Ovary (tissue), 9 donors: ENCODE data around the gene CNR1. TPM values are rescaled to one million over a fixed set of nuclear protein-coding genes. Genes with fewer than 3 reads are reported as not detected.

ENCODE experiments used
- DNase-seq, 5 donors: peaks; one replicate each; pipeline ENCODE4 v3.0.0-alpha.2; 2019 to 2020
- H3K27ac ChIP-seq, 2 donors: fragments of 200-600 bp; one replicate each; pipeline versions ENCODE4 v1.5.1 to v1.8.0; 2019 to 2022
- H3K27me3 ChIP-seq: fragments of 200-600 bp; one replicate; pipeline ENCODE4 v1.8.0; 2022
- H3K36me3 ChIP-seq: fragments of 200-600 bp; sonication (generic); one replicate; pipeline ENCODE4 v1.5.1; 2019
- H3K4me1 ChIP-seq: one replicate; pipeline ENCODE4 v1.8.1; 2013; ENCODE audit warnings: mild to moderate bottlenecking, moderate library complexity; ENCODE audit not compliant: insufficient read depth
- H3K4me3 ChIP-seq: fragments of 200-600 bp; sonication (generic); one replicate; pipeline ENCODE4 v1.5.1; 2017
- H3K9me3 ChIP-seq, 2 donors: fragments of 200-600 bp in 1 of 2; sonication (generic) in 1 of 2; one replicate each; pipeline versions ENCODE4 v1.5.1 to v1.8.1; 2013 to 2019; ENCODE audit warnings: mild to moderate bottlenecking in 1 of 2, moderate library complexity in 1 of 2
- CTCF ChIP-seq, 3 donors: fragments of 450-650 bp in 2 of 3; fragments of 200-600 bp in 1 of 3; IDR thresholded peaks; one replicate each; pipeline versions ENCODE4 v1.5.1 to v1.8.0; 2016 to 2022; ENCODE audit warnings: antibody characterized with exemption in 3 of 3, mild to moderate bottlenecking in 1 of 3
- EP300 ChIP-seq: sonication (generic); formaldehyde crosslinking; IDR thresholded peaks from one replicate; pipeline ENCODE4 v1.6.1; 2017; ENCODE audit warnings: antibody characterized with exemption
- POLR2A ChIP-seq: fragments of 450-650 bp; IDR thresholded peaks from one replicate; pipeline ENCODE4 v1.6.1; 2017; ENCODE audit warnings: antibody characterized with exemption, mild to moderate bottlenecking, moderate library complexity
- WGBS, 3 donors: extraction: QIAGEN DNeasy Blood & Tissue Kit in 1 of 3; methylation state at CpG; one replicate each; pipeline versions ENCODE4 v1.1.5 to v1.1.7; 2013 to 2017; 5-methylcytosine and 5-hydroxymethylcytosine counted together
- intact Hi-C, 4 donors: fragments of 100-400 bp; cut with DNase I; formaldehyde crosslinking; loops; one replicate each; pipeline versions ENCODE4 v1.11.0 to v1.15.1; 2022 to 2023
- polyA plus RNA-seq, 2 donors: library from polyadenylated mRNA; stranded (reverse); fragments of 200-250 nt in 1 of 2; fragments of 350-450 nt in 1 of 2; fragmentation: Illumina TruSeq in 1 of 2; extraction: RNeasy Lipid Tissue Mini Kit (QIAGEN cat#74804) in 1 of 2; gene quantifications; one replicate each; pipeline ENCODE4 v1.2.3, GENCODE V29; 2013 to 2014
- total RNA-seq, 7 donors: library from RNA; depleted of rRNA in 2 of 7; stranded (reverse); fragments of >200 nt in 2 of 7; fragmentation: NEBNext Ultra II Directional in 3 of 7; extraction: Animal tissue kit (Norgen Biotek cat#: 25700) in 3 of 7; gene quantifications; one replicate each; pipeline versions ENCODE4 v1.1.0 to v1.2.4, GENCODE V29; 2016 to 2023
- donor health status: DM: no; HTN: no; CAD: no; lungs with moderate emphysema.
- donor health status: DM: no; HTN: no; CAD: no.
- donor health status: Bipolar disorder and iron deficiency.
- donor health status: DM: yes; HTN: yes; CAD: no.
- donor health status: DM: no; HTN: no; CAD: no.
- donor health status: DM: yes; HTN: yes; CAD: no.

CNR1 gene
- total and polyA plus RNA-seq, 9 donors, result 0.43 to 4.2 (median 1.8) TPM

GRCh38 chr6:88165087-88165843 lies 882 bp downstream of the CNR1 start:
- no peak overlapping the region for H3K27ac ChIP-seq
- H3K4me1 ChIP-seq, result peaks cover 12% of the 10 kb centered on the region
- no peaks in the 10 kb centered on the region for H3K9me3 ChIP-seq
- peaks cover 5% of the 10 kb centered on the region for H3K27me3 ChIP-seq
- H3K4me3 ChIP-seq, result peak overlapping the region; percentile 47
- TF ChIP-seq EP300, result no peak
- no peak for TF ChIP-seq CTCF (IDR thresholded peaks at IDR 0.05)
- no peak for TF ChIP-seq POLR2A
- no peak for DNase-seq
- intact Hi-C loops, result loop anchor here in 1 of 4 donors (10.0 kb wide), 1 partner anchor 200 kb away; no protein-coding TSS in a partner anchor
- 4 to 8% (median 5%) methylated on average over 18 of the region's 18 CpGs for WGBS, 3 donors
- H3K36me3 ChIP-seq, result no peaks in the 10 kb centered on the region

DNA sequence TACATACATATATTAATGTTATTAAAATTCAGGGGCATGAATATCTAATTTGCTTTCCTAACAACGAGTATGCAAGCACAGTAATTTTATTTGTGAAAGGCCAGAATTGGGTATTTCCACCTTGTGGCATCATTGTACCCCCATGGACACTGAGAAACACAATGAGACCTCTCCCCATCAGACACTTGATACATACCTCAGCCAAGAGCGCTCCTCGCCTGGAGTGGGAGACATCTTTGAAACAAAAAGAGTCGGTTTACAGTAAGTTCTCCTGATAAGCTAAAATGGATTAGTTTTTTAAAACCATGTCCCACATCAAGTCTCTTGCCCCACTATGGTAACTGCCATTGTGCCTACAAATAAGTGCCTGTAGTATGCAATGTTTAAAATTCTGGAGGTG lies 2.1 kb downstream of the CNR1 start:
- intact Hi-C loops, result loop anchor here in 1 of 4 donors (10.0 kb wide), 1 partner anchor 201 kb away; no protein-coding TSS in a partner anchor
- Histone ChIP-seq H3K27ac (no peak overlapping the region), H3K27me3 (peaks cover 5% of the 10 kb centered on the region), H3K4me3 (no peak overlapping the region), H3K4me1 (peaks cover 12% of the 10 kb centered on the region), H3K36me3 (no peaks in the 10 kb centered on the region), H3K9me3 (no peaks in the 10 kb centered on the region)
- 83 to 86% (median 85%) methylated on average over 4 of the region's 4 CpGs for WGBS, 3 donors
- no peak for DNase-seq
- TF ChIP-seq POLR2A, result no peak

- Histone ChIP-seq H3K4me3 (no peak overlapping the region), H3K9me3 (no peaks in the 10 kb centered on the region), H3K27me3 (peaks cover 5% of the 10 kb centered on the region), H3K27ac (no peak overlapping the region), H3K4me1 (peaks cover 12% of the 10 kb centered on the region), H3K36me3 (no peaks in the 10 kb centered on the region)
- 82 to 87% (median 82%) methylated on average over 1 of the region's 1 CpG for WGBS, 3 donors
- no peak for DNase-seq
- intact Hi-C loops, result loop anchor here in 1 of 4 donors (10.0 kb wide), 1 partner anchor 201 kb away; no protein-coding TSS in a partner anchor
- TF ChIP-seq CTCF (IDR thresholded peaks at IDR 0.05) (no peak), EP300 (no peak)
Observed at GRCh38 chr6:88163616-88164015, 2.5 kb downstream of the CNR1 start.

DNA sequence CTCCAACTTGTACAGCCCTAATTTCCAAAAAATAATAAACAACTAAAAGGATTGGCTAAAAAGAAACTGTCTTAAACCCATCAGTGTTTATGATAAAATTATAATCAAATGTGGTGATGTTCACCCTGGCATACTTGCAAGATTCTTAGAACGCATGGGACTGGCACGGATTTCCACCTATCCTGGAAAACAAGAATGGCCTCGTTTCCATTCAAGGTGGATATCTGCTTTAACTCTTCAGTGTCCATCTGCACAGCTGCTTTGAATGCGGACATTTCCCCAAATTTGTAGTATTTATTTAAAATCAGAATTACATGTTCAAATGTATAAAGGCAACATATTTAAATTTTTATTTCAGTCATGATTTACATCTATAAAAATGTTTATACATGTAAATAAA lies 4.2 kb downstream of the CNR1 start:
- no peak for TF ChIP-seq POLR2A
- TF ChIP-seq EP300, result no peak
- TF ChIP-seq CTCF (IDR thresholded peaks at IDR 0.05), result no peak
- H3K9me3 ChIP-seq, result no peaks in the 10 kb centered on the region
- no peak overlapping the region for H3K4me3 ChIP-seq
- 61 to 73% (median 73%) methylated on average over 4 of the region's 4 CpGs for WGBS, 3 donors
- H3K4me1 ChIP-seq, result peaks cover 9% of the 10 kb centered on the region
- peaks cover 5% of the 10 kb centered on the region for H3K27me3 ChIP-seq
- DNase-seq, result no peak
- H3K27ac ChIP-seq, result no peak overlapping the region
- no peaks in the 10 kb centered on the region for H3K36me3 ChIP-seq
- intact Hi-C loops, result loop anchor here in 1 of 4 donors (10.0 kb wide), 1 partner anchor 203 kb away; no protein-coding TSS in a partner anchor

DNA sequence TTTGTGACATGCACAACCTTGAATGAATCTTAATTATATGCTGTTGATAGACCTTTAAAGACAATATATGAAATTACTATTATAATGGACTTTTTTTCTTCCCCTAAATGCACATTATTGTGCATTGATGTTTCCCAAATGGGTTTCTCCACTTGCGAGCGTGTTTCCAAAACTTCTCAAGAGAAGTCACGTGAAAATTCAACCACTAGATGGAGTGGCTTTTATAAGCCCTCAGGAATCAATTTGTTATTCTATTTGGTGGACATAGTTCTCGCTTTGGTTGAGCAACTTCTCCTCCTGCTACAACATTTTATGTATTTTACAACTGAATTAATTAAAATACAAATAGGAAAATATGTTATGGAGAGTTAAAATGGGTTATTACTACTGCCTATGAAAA lies 9.0 kb downstream of the CNR1 start:
- H3K9me3 ChIP-seq, result no peaks in the 10 kb centered on the region
- 69 to 81% (median 70%) methylated on average over 4 of the region's 4 CpGs for WGBS, 3 donors
- no peak overlapping the region for H3K27ac ChIP-seq
- intact Hi-C loops, result no loop called here
- H3K27me3 ChIP-seq, result no peaks in the 10 kb centered on the region
- no peak for DNase-seq
- H3K4me1 ChIP-seq, result no peaks in the 10 kb centered on the region
- no peak overlapping the region for H3K4me3 ChIP-seq
- TF ChIP-seq EP300, result no peak
- no peak for TF ChIP-seq POLR2A
- no peak for TF ChIP-seq CTCF (IDR thresholded peaks at IDR 0.05)
- no peaks in the 10 kb centered on the region for H3K36me3 ChIP-seq
